ENCODE measurements around the gene ANKRD44. TPM values are rescaled to one million over a fixed set of nuclear protein-coding genes. Genes with fewer than 3 reads are reported as not detected.

ANKRD44 gene
- total RNA-seq, 1 donor from 2014 or later: 4.3 TPM

DNA sequence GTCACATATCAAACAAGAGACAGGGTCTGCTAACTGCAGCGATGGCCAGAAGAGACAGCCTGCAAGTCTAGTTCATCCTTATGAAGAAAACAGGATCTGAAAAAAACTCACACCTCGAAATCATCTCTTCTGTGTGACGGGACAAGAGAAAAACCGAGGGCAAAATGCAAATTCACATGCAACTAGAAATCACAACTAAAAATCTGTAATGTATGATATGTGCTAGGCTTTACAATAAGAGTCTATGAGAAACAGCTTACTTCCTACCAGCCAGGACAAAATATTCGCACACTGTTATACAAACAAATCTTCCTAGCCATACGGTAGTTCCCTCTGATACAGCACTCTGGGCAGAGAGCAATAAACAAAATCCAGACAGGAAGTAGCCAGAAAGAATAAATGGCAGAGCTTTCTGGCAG, 48.8 kb downstream of the ANKRD44 start:
- no peaks in the 10 kb centered on the region for H3K27me3 ChIP-seq (ENCODE audit: control insufficient read depth, insufficient read depth, low read length)
- DNase-seq (ENCODE audit: low read depth): no peak
- no peak overlapping the region for H3K4me3 ChIP-seq (ENCODE audit: low read depth, low read length)
- TF ChIP-seq, protein P1, sequence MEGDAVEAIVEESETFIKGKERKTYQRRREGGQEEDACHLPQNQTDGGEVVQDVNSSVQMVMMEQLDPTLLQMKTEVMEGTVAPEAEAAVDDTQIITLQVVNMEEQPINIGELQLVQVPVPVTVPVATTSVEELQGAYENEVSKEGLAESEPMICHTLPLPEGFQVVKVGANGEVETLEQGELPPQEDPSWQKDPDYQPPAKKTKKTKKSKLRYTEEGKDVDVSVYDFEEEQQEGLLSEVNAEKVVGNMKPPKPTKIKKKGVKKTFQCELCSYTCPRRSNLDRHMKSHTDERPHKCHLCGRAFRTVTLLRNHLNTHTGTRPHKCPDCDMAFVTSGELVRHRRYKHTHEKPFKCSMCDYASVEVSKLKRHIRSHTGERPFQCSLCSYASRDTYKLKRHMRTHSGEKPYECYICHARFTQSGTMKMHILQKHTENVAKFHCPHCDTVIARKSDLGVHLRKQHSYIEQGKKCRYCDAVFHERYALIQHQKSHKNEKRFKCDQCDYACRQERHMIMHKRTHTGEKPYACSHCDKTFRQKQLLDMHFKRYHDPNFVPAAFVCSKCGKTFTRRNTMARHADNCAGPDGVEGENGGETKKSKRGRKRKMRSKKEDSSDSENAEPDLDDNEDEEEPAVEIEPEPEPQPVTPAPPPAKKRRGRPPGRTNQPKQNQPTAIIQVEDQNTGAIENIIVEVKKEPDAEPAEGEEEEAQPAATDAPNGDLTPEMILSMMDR (IDR thresholded peaks at IDR 0.05; ENCODE audit: insufficient read depth, low read length, poor library complexity, severe bottlenecking): no peak
- no peaks in the 10 kb centered on the region for H3K36me3 ChIP-seq (ENCODE audit: control insufficient read depth, insufficient read depth, low read length)

DNA sequence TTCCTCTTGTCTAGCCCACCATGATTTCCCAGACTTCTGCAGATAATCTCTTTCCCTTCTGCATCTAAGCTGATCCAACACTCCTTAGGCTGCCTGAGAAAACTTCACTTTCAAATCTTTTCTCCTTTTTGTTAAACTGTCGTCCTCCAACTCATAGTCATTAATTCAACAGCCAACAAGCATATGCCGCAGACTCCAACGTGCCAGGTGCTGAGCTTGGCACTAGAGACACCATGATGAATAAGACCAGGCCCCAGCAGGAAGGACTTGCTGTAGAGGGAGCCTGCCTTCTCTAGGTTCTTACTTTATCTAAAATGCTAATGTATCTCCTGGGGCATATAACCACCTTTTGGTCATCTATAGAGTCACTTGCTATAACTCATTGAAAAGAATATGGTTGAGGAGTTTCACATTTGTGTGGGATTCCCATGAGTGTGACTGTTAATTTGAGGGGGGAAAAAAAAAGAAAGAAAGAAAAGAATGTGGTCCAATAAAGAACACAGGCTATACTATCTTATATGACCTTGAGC, 51.0 kb downstream of the ANKRD44 start:
- H3K4me3 ChIP-seq (ENCODE audit: low read depth, low read length): no peak overlapping the region
- H3K36me3 ChIP-seq (ENCODE audit: control insufficient read depth, insufficient read depth, low read length): no peaks in the 10 kb centered on the region
- TF ChIP-seq, protein P1 (IDR thresholded peaks at IDR 0.05; ENCODE audit: insufficient read depth, low read length, poor library complexity, severe bottlenecking): no peak
- DNase-seq (ENCODE audit: low read depth): no peak
- no peaks in the 10 kb centered on the region for H3K27me3 ChIP-seq (ENCODE audit: control insufficient read depth, insufficient read depth, low read length)

DNA sequence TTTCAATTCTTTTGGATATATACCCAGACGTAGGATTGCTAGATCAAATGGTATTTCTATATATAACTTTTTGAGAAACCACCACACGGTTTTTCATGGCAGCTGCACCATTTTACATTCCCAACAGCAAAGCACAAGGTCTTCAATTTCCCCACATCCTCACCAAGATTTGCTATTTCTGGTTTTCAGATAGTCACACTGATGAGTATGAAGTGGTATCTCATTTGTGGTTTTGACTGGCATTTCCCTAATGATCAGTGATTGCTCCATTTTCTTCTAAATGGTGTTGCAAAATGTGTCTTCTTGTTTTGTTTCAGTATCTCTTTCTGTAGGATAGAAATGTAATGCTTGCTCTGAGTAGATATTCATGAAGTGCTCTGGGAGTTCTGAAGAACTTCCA, 52.0 kb downstream of the ANKRD44 start:
- H3K36me3 ChIP-seq (ENCODE audit: control insufficient read depth, insufficient read depth, low read length): no peaks in the 10 kb centered on the region
- no peak for DNase-seq (ENCODE audit: low read depth)
- H3K27me3 ChIP-seq (ENCODE audit: control insufficient read depth, insufficient read depth, low read length): no peaks in the 10 kb centered on the region
- H3K4me3 ChIP-seq (ENCODE audit: low read depth, low read length): no peak overlapping the region
- TF ChIP-seq, protein P1 (IDR thresholded peaks at IDR 0.05; ENCODE audit: insufficient read depth, low read length, poor library complexity, severe bottlenecking): no peak

DNA sequence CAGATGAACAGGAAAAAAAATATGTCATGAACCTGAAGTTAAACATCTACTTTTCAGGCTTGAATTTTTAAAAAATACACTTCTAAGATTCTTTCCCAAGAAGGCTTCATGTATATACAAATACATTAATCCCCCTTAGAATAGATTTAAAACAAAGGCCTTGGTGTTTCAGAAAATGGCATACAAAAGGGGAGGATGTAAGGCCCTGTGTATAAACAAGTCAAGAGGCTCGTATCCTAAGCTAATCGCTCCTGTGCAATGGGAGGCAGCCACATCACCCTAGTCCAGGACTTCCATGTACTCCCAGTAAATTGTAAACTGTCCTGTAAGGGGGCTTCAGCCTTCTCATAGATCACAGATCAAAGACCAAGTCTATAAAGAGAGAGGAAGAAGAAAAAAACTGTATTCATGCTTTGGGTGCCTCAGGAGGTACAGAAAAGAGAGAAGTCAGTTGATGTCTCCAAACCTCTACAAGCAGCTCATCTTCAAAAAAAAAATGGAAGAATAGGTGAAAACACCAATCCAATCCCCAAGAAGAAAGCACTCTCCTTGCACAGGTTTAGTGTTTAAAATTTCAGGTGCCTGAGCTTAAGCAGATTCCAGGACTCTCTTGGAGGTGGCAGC, 53.9 kb downstream of the ANKRD44 start:
- DNase-seq (ENCODE audit: low read depth): no peak
- TF ChIP-seq, protein P1 (IDR thresholded peaks at IDR 0.05; ENCODE audit: insufficient read depth, low read length, poor library complexity, severe bottlenecking): no peak
- no peaks in the 10 kb centered on the region for H3K27me3 ChIP-seq (ENCODE audit: control insufficient read depth, insufficient read depth, low read length)
- H3K4me3 ChIP-seq (ENCODE audit: low read depth, low read length): no peak overlapping the region
- H3K36me3 ChIP-seq (ENCODE audit: control insufficient read depth, insufficient read depth, low read length): no peaks in the 10 kb centered on the region

DNA sequence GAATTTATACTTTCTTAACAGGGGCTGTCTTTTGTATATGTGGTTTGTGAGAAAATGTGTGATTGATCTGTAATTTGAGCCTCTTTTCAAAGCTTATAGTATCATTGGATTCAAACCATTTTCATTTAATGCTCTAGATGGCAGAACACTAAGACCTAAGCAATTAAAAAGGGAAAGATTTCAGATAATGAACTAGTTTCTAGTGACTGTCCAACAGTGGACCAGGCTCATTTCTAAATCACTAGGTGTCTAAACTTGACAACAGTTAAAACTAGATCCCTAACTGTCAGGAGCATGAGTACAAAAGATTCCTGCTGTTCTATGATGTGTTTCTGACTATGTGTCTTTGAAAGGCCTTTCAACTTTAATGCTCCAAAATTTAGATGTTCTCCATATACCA, 54.6 kb downstream of the ANKRD44 start:
- Histone ChIP-seq H3K4me3 (ENCODE audit: low read depth, low read length) (no peak overlapping the region), H3K27me3 (ENCODE audit: control insufficient read depth, insufficient read depth, low read length) (no peaks in the 10 kb centered on the region), H3K36me3 (ENCODE audit: control insufficient read depth, insufficient read depth, low read length) (no peaks in the 10 kb centered on the region)
- DNase-seq (ENCODE audit: low read depth): no peak
- TF ChIP-seq, protein P1 (IDR thresholded peaks at IDR 0.05; ENCODE audit: insufficient read depth, low read length, poor library complexity, severe bottlenecking): no peak

DNA sequence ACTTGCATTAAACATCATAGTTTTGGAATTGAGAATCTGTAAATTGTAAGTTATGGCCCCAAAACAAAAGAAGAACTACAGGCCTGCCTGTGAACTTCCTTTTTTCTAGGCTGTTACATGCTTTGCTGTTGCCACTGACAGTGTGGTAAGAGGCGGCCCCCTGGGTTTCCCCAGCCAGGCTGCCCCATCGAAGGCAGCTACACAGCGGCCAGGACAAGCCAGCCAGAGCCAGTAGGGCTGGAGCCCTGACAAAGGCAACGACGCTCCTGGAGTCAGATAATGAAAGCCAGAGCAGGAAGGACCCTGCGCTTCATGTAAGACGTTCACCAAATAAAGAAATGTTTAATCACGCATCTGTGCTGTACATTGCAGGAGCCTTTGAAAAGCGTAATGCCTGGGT, 55.0 kb downstream of the ANKRD44 start:
- no peak for DNase-seq (ENCODE audit: low read depth)
- Histone ChIP-seq H3K27me3 (ENCODE audit: control insufficient read depth, insufficient read depth, low read length) (no peaks in the 10 kb centered on the region), H3K36me3 (ENCODE audit: control insufficient read depth, insufficient read depth, low read length) (no peaks in the 10 kb centered on the region), H3K4me3 (ENCODE audit: low read depth, low read length) (no peak overlapping the region)
- TF ChIP-seq, protein P1 (IDR thresholded peaks at IDR 0.05; ENCODE audit: insufficient read depth, low read length, poor library complexity, severe bottlenecking): no peak

Measured in kidney epithelial cell (primary cell).